Choroid plexus epithelial cell (primary cell): ENCODE measurements around the gene GLDC.
"Not testable (repeated sequence)": the region's sequence is repeated elsewhere in the genome, so short reads cannot be mapped to it uniquely, and the experiment has no call there.

Source experiments
- DNase-seq: peaks from one replicate; pipeline ENCODE4 v3.0.0-alpha.2; 2010; ENCODE audit warnings: low read depth
- H3K4me3 ChIP-seq: 2 replicates; pipeline ENCODE4 v1.5.1; 2011; ENCODE audit warnings: low read depth, mild to moderate bottlenecking, control low read depth, low read length, moderate library complexity
- TF ChIP-seq, protein P1 (sequence below): conservative IDR thresholded peaks from 2 replicates; pipeline ENCODE4 v1.5.1; 2011; ENCODE audit warnings: low read depth, mild to moderate bottlenecking, control low read depth, inconsistent platforms, low read length, moderate library complexity

The GLDC gene

GRCh38 chr9:6664204-6664680 is 18.7 kb upstream of the GLDC start:
- no peak for DNase-seq
- TF ChIP-seq, protein P1, sequence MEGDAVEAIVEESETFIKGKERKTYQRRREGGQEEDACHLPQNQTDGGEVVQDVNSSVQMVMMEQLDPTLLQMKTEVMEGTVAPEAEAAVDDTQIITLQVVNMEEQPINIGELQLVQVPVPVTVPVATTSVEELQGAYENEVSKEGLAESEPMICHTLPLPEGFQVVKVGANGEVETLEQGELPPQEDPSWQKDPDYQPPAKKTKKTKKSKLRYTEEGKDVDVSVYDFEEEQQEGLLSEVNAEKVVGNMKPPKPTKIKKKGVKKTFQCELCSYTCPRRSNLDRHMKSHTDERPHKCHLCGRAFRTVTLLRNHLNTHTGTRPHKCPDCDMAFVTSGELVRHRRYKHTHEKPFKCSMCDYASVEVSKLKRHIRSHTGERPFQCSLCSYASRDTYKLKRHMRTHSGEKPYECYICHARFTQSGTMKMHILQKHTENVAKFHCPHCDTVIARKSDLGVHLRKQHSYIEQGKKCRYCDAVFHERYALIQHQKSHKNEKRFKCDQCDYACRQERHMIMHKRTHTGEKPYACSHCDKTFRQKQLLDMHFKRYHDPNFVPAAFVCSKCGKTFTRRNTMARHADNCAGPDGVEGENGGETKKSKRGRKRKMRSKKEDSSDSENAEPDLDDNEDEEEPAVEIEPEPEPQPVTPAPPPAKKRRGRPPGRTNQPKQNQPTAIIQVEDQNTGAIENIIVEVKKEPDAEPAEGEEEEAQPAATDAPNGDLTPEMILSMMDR, result no peak

DNA sequence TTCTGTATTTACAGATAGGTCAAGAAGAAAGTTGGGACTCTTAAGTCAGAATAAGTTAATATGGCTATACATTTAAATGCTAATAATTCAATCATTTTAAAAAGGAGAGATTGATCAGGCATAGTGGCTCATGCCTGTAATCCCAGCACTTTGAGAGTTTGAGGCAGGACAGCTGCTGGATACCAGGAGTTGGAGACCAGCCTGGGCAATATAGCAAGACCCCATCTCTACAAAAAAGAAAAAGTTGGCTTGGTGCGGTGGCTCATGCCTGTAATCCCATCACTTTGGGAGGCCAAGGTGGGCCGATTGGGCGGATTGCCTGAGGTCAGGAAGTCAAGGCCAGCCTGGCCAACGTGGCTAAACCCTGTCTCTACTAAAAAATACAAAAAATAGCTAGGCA is 15.0 kb upstream of the GLDC start:
- TF ChIP-seq, protein P1, result no peak
- H3K4me3 ChIP-seq, result no peak overlapping the region
- no peak for DNase-seq

More at GRCh38 chr9:6664204-6664680, 18.7 kb upstream of the GLDC start:
- no peak overlapping the region for H3K4me3 ChIP-seq

GRCh38 chr9:6658628-6659353 is 13.3 kb upstream of the GLDC start:
- TF ChIP-seq, protein P1, result no peak
- H3K4me3 ChIP-seq, result no peak overlapping the region
- no peak for DNase-seq

GRCh38 chr9:6656614-6657300 is 11.2 kb upstream of the GLDC start:
- H3K4me3 ChIP-seq, result no peak overlapping the region

DNA sequence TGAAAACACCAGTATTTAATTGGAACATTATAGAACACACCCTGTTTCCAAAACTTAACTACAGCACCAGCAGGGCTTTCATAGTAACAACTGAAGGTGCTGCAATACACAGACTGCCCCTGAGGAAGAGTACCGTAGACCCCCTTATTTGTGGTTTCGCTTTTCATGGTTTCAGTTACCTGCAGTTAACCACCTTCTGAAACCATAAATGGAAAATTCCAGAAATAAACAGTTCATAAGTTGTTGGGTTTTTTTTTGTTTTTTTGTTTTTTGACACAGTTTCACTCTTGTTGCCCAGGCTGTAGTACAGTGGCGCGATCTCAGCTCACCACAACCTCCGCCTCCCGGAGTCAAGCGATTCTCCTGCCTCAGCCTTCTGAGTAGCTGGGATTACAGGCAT is 9.5 kb upstream of the GLDC start:
- no peak for DNase-seq
- TF ChIP-seq, protein P1, result no peak
- no peak overlapping the region for H3K4me3 ChIP-seq

More at GRCh38 chr9:6656614-6657300, 11.2 kb upstream of the GLDC start:
- DNase-seq, result no peak
- TF ChIP-seq, protein P1, result no peak

DNA sequence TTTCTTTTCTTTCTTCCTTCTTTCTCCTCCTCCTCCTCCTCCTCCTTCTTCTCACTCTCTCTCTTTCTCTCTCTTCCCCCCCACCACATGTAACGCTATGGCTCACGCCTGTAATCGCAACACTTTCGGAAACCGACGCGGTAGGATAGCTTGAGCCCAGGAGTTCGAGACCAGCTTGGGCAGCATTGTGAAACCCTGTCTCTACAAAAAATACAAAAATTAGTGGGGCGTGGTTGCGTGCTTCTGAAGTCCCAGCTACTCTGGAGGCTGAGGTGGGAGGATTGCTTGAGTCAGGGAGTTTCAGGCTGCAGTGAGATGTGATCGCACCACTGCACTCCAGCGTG is 736 bp upstream of the GLDC start:
- H3K4me3 ChIP-seq, result no peak overlapping the region
- TF ChIP-seq, protein P1, result no peak
- no peak for DNase-seq

- DNase-seq, H3K4me3 ChIP-seq: not testable (repeated sequence)
These were observed 499 bp downstream of the GLDC start for GRCh38 chr9:6645105-6645354.
